Vagina (tissue), 2 donors: Measurements from ENCODE around the gene PLEKHG4B. TPM values are rescaled to one million over a fixed set of nuclear protein-coding genes. Genes with fewer than 3 reads are reported as not detected.

Source experiments
- DNase-seq, 2 donors: peaks; one replicate each; pipeline ENCODE4 v3.0.0-alpha.2; 2017; ENCODE audit errors: extremely low spot score in 2 of 2
- H3K27ac ChIP-seq: fragments of 200-600 bp; sonication (generic); one replicate; pipeline ENCODE4 v1.5.1; 2019
- H3K27me3 ChIP-seq: fragments of 200-600 bp; sonication (generic); one replicate; pipeline ENCODE4 v1.5.1; 2019
- H3K36me3 ChIP-seq, 2 donors: fragments of 200-600 bp; sonication (generic); one replicate each; pipeline ENCODE4 v1.5.1; 2017 to 2019
- H3K4me1 ChIP-seq: fragments of 200-600 bp; sonication (generic); one replicate; pipeline ENCODE4 v1.5.1; 2019
- H3K4me3 ChIP-seq, 2 donors: fragments of 200-600 bp; sonication (generic); 1 replicate in 1 of 2; 2 replicates in 1 of 2; pipeline ENCODE4 v1.5.1; 2016 to 2019
- H3K9me3 ChIP-seq: fragments of 200-600 bp; sonication (generic); one replicate; pipeline ENCODE4 v1.5.1; 2019
- POLR2A ChIP-seq, 2 donors: fragments of 450-650 bp; IDR thresholded peaks; one replicate each; pipeline ENCODE4 v1.6.1; 2017; ENCODE audit warnings: antibody characterized with exemption in 2 of 2, mild to moderate bottlenecking in 2 of 2, moderate library complexity in 2 of 2
- POLR2AphosphoS5 ChIP-seq, 2 donors: sonication (generic); formaldehyde crosslinking; IDR thresholded peaks; one replicate each; pipeline ENCODE4 v1.9.0; 2017; ENCODE audit warnings: antibody characterized with exemption in 2 of 2, mild to moderate bottlenecking in 2 of 2, low read depth in 1 of 2; ENCODE audit not compliant: insufficient read depth in 1 of 2
- intact Hi-C: fragments of 100-400 bp; cut with DNase I; formaldehyde crosslinking; loops from one replicate; pipeline ENCODE4 v1.15.1; 2023
- total RNA-seq: library from RNA; depleted of rRNA; stranded (reverse); fragments of >200 nt; gene quantifications from one replicate; pipeline ENCODE4 v1.2.3, GENCODE V29; 2016
- TF ChIP-seq, protein P1 (sequence below), 3 experiments: fragments of 450-650 bp in 2 of 3; fragments of 200-600 bp in 1 of 3; sonication (generic) in 1 of 3; IDR thresholded peaks; one replicate each; pipeline ENCODE4 v1.5.1; 2017 to 2019; ENCODE audit warnings: antibody characterized with exemption in 3 of 3, mild to moderate bottlenecking in 2 of 3, moderate library complexity in 2 of 3

PLEKHG4B gene
- total RNA-seq, 1 donor from 2014 or later, result 0.74 TPM

- no peak overlapping the region for H3K27ac ChIP-seq
- no peaks in the 10 kb centered on the region for H3K36me3 ChIP-seq
- H3K9me3 ChIP-seq, result no peaks in the 10 kb centered on the region
- H3K4me1 ChIP-seq, result no peaks in the 10 kb centered on the region
- no peaks in the 10 kb centered on the region for H3K27me3 ChIP-seq
- no peak for TF ChIP-seq POLR2AphosphoS5 (IDR thresholded peaks at IDR 0.05; ENCODE audit: insufficient read depth in 1 of 2, low read depth in 1 of 2)
- TF ChIP-seq POLR2A (IDR thresholded peaks at IDR 0.05), result no peak
- TF ChIP-seq, protein P1, sequence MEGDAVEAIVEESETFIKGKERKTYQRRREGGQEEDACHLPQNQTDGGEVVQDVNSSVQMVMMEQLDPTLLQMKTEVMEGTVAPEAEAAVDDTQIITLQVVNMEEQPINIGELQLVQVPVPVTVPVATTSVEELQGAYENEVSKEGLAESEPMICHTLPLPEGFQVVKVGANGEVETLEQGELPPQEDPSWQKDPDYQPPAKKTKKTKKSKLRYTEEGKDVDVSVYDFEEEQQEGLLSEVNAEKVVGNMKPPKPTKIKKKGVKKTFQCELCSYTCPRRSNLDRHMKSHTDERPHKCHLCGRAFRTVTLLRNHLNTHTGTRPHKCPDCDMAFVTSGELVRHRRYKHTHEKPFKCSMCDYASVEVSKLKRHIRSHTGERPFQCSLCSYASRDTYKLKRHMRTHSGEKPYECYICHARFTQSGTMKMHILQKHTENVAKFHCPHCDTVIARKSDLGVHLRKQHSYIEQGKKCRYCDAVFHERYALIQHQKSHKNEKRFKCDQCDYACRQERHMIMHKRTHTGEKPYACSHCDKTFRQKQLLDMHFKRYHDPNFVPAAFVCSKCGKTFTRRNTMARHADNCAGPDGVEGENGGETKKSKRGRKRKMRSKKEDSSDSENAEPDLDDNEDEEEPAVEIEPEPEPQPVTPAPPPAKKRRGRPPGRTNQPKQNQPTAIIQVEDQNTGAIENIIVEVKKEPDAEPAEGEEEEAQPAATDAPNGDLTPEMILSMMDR (IDR thresholded peaks at IDR 0.05), result no peak
- H3K4me3 ChIP-seq, result no peak overlapping the region
- DNase-seq, result peak in 1 of 2 donors; percentile 82
- intact Hi-C loops, result no loop called here
Measured at GRCh38 chr5:90590-91547, 1.1 kb upstream of the PLEKHG4B start.

GRCh38 chr5:92401-93220, 643 bp downstream of the PLEKHG4B start:
- Histone ChIP-seq H3K36me3 (no peaks in the 10 kb centered on the region), H3K27ac (no peak overlapping the region), H3K4me1 (no peaks in the 10 kb centered on the region), H3K27me3 (no peaks in the 10 kb centered on the region), H3K9me3 (no peaks in the 10 kb centered on the region), H3K4me3 (peak overlapping the region in 1 of 2 donors; percentile 41)
- peak in 1 of 2 donors; percentile 14 for DNase-seq
- TF ChIP-seq, protein P1 (IDR thresholded peaks at IDR 0.05), result no peak
- intact Hi-C loops, result no loop called here

- H3K36me3 ChIP-seq, result no peaks in the 10 kb centered on the region
- intact Hi-C loops, result no loop called here
Measured at GRCh38 chr5:93221-93980, 1.4 kb downstream of the PLEKHG4B start.

GRCh38 chr5:94113-94892, 2.3 kb downstream of the PLEKHG4B start:
- Histone ChIP-seq H3K27ac (no peak overlapping the region), H3K9me3 (no peaks in the 10 kb centered on the region), H3K36me3 (no peaks in the 10 kb centered on the region), H3K4me1 (no peaks in the 10 kb centered on the region), H3K4me3 (no peak overlapping the region), H3K27me3 (no peaks in the 10 kb centered on the region)
- peak in 1 of 2 donors; percentile 72 for DNase-seq
- TF ChIP-seq, protein P1 (IDR thresholded peaks at IDR 0.05), result no peak
- TF ChIP-seq POLR2AphosphoS5 (IDR thresholded peaks at IDR 0.05; ENCODE audit: insufficient read depth in 1 of 2, low read depth in 1 of 2) (no peak), POLR2A (IDR thresholded peaks at IDR 0.05) (no peak)
- intact Hi-C loops, result no loop called here

More at GRCh38 chr5:93221-93980, 1.4 kb downstream of the PLEKHG4B start:
- no peak for DNase-seq
- TF ChIP-seq POLR2AphosphoS5 (IDR thresholded peaks at IDR 0.05; ENCODE audit: insufficient read depth in 1 of 2, low read depth in 1 of 2), result no peak
- TF ChIP-seq, protein P1 (IDR thresholded peaks at IDR 0.05), result no peak
- no peaks in the 10 kb centered on the region for H3K27me3 ChIP-seq
- H3K27ac ChIP-seq, result no peak overlapping the region
- H3K9me3 ChIP-seq, result no peaks in the 10 kb centered on the region
- H3K4me1 ChIP-seq, result no peaks in the 10 kb centered on the region
- no peak overlapping the region for H3K4me3 ChIP-seq
